ENCODE measurements around the gene KCNIP4. TPM values are rescaled to one million over a fixed set of nuclear protein-coding genes. Genes with fewer than 3 reads are reported as not detected.

The KCNIP4 gene
- total and polyA plus RNA-seq, 10 donors: not detected

- Histone ChIP-seq H3K36me3 (no peaks in the 10 kb centered on the region), H3K4me3 (no peak overlapping the region), H3K27ac (no peak overlapping the region), H3K9me3 (peaks cover 0 to 5% (median 0%) of the 10 kb centered on the region in 8 donors), H3K4me1 (no peaks in the 10 kb centered on the region), H3K27me3 (replicated peaks in 1 of 7) (no peaks in the 10 kb centered on the region)
- intact Hi-C loops (cut with DNase I; ENCODE audit: low total_unique reads): no loop called here
- DNase-seq: no peak
- WGBS, 5 donors: 73 to 89% (median 86%) methylated on average over 2 of the region's 2 CpGs
- TF ChIP-seq POLR2AphosphoS5 (IDR thresholded peaks at IDR 0.05) (no peak), CTCF (IDR thresholded peaks at IDR 0.05 in 8 of 11, conservative IDR thresholded peaks at IDR 0.05 in 3 of 11) (no peak), POLR2A (IDR thresholded peaks at IDR 0.05) (no peak)
Observed at GRCh38 chr4:20922962-20923361, 1025.6 kb downstream of the KCNIP4 start.

- intact Hi-C loops (cut with DNase I; ENCODE audit: low total_unique reads): no loop called here
- no peak for DNase-seq
- Histone ChIP-seq H3K4me3 (no peak overlapping the region), H3K27me3 (replicated peaks in 1 of 7) (no peaks in the 10 kb centered on the region), H3K36me3 (no peaks in the 10 kb centered on the region), H3K4me1 (no peaks in the 10 kb centered on the region), H3K27ac (peak overlapping the region in 1 of 8 donors; percentile 59), H3K9me3 (peaks cover 0 to 5% (median 0%) of the 10 kb centered on the region in 8 donors)
- 19 to 39% (median 21%) methylated on average over 1 of the region's 1 CpG for WGBS, 5 donors
- no peak for TF ChIP-seq CTCF (IDR thresholded peaks at IDR 0.05 in 8 of 11, conservative IDR thresholded peaks at IDR 0.05 in 3 of 11)
- no peak for TF ChIP-seq POLR2A (IDR thresholded peaks at IDR 0.05)
- no peak for TF ChIP-seq POLR2AphosphoS5 (IDR thresholded peaks at IDR 0.05)
Observed at GRCh38 chr4:20916106-20916505, 1032.5 kb downstream of the KCNIP4 start.

- H3K4me1 ChIP-seq: no peaks in the 10 kb centered on the region
- intact Hi-C loops (cut with DNase I; ENCODE audit: low total_unique reads): no loop called here
- H3K27me3 ChIP-seq (replicated peaks in 1 of 7): no peaks in the 10 kb centered on the region
- no peaks in the 10 kb centered on the region for H3K36me3 ChIP-seq
- no peak for TF ChIP-seq POLR2A (IDR thresholded peaks at IDR 0.05)
- TF ChIP-seq POLR2AphosphoS5 (IDR thresholded peaks at IDR 0.05): no peak
- no peak for TF ChIP-seq CTCF (IDR thresholded peaks at IDR 0.05 in 8 of 11, conservative IDR thresholded peaks at IDR 0.05 in 3 of 11)
- H3K4me3 ChIP-seq: no peak overlapping the region
- 62 to 79% (median 68%) methylated on average over 3 of the region's 3 CpGs for WGBS, 5 donors
- no peak overlapping the region for H3K27ac ChIP-seq
- DNase-seq: no peak
- no peaks in the 10 kb centered on the region for H3K9me3 ChIP-seq
Observed at GRCh38 chr4:20904966-20905365, 1043.6 kb downstream of the KCNIP4 start.

- Histone ChIP-seq H3K9me3 (no peaks in the 10 kb centered on the region), H3K27me3 (replicated peaks in 1 of 7) (no peaks in the 10 kb centered on the region), H3K4me3 (no peak overlapping the region), H3K4me1 (no peaks in the 10 kb centered on the region), H3K36me3 (no peaks in the 10 kb centered on the region), H3K27ac (no peak overlapping the region)
- 59 to 92% (median 81%) methylated on average over 1 of the region's 1 CpG for WGBS, 5 donors
- intact Hi-C loops (cut with DNase I; ENCODE audit: low total_unique reads): no loop called here
- no peak for DNase-seq
- no peak for TF ChIP-seq CTCF (IDR thresholded peaks at IDR 0.05 in 8 of 11, conservative IDR thresholded peaks at IDR 0.05 in 3 of 11)
- no peak for TF ChIP-seq POLR2AphosphoS5 (IDR thresholded peaks at IDR 0.05)
- no peak for TF ChIP-seq POLR2A (IDR thresholded peaks at IDR 0.05)
Observed at GRCh38 chr4:20901851-20902250, 1046.7 kb downstream of the KCNIP4 start.
